H9 (cell line): ENCODE data around the gene DYNC2LI1. TPM values are rescaled to one million over a fixed set of nuclear protein-coding genes. Genes with fewer than 3 reads are reported as not detected.

Source experiments
- DNase-seq: peaks from one replicate; pipeline ENCODE4 v3.0.0-alpha.2; 2017
- H2AFZ ChIP-seq: one replicate; pipeline ENCODE4 v1.6.1; 2013; ENCODE audit warnings: mild to moderate bottlenecking, low read length, control low read depth, moderate library complexity
- H2AK5ac ChIP-seq: 2 replicates; pipeline ENCODE4 v1.6.1; 2013; ENCODE audit warnings: low read length, control low read depth, mixed read lengths; ENCODE audit not compliant: insufficient read length
- H2BK120ac ChIP-seq: one replicate; pipeline ENCODE4 v1.6.1; 2013; ENCODE audit warnings: low read depth, mild to moderate bottlenecking, low read length, control low read depth, inconsistent platforms; ENCODE audit not compliant: poor library complexity, severe bottlenecking
- H2BK12ac ChIP-seq: 2 replicates; pipeline ENCODE4 v1.6.1; 2013; ENCODE audit warnings: low read length, control low read depth, mixed read lengths, low read depth; ENCODE audit not compliant: insufficient read length
- H2BK15ac ChIP-seq: 2 replicates; pipeline ENCODE4 v1.6.1; 2013; ENCODE audit warnings: low read depth, low read length, control low read depth
- H2BK20ac ChIP-seq: one replicate; pipeline ENCODE4 v1.6.1; 2013; ENCODE audit warnings: low read depth, mild to moderate bottlenecking, low read length, control low read depth, inconsistent platforms; ENCODE audit not compliant: poor library complexity, severe bottlenecking
- H2BK5ac ChIP-seq: 2 replicates; pipeline ENCODE4 v1.6.1; 2013; ENCODE audit warnings: low read length, control low read depth, mixed read lengths; ENCODE audit not compliant: insufficient read length
- H3K14ac ChIP-seq: 2 replicates; pipeline ENCODE4 v1.6.1; 2013; ENCODE audit warnings: low read length, control low read depth; ENCODE audit not compliant: insufficient read depth
- H3K18ac ChIP-seq: 2 replicates; pipeline ENCODE4 v1.6.1; 2013; ENCODE audit warnings: low read depth, mild to moderate bottlenecking, mixed read lengths, low read length, control low read depth; ENCODE audit not compliant: insufficient read length
- H3K23ac ChIP-seq: 2 replicates; pipeline ENCODE4 v1.6.1; 2013; ENCODE audit warnings: low read length, control low read depth, mixed read lengths, low read depth; ENCODE audit not compliant: insufficient read length
- H3K23me2 ChIP-seq: 2 replicates; pipeline ENCODE4 v1.6.1; 2013; ENCODE audit warnings: low read depth, mild to moderate bottlenecking, mixed read lengths, low read length, control low read depth; ENCODE audit not compliant: insufficient read length, poor library complexity, severe bottlenecking
- H3K27ac ChIP-seq: 2 replicates; pipeline ENCODE4 v1.5.1; 2013; ENCODE audit warnings: low read length, control low read depth, mixed read lengths, low read depth; ENCODE audit not compliant: insufficient read length
- H3K27me3 ChIP-seq: 2 replicates; pipeline ENCODE4 v1.6.1; 2013; ENCODE audit warnings: low read length, control low read depth, inconsistent platforms; ENCODE audit not compliant: insufficient read depth
- H3K4ac ChIP-seq: 2 replicates; pipeline ENCODE4 v1.6.1; 2013; ENCODE audit warnings: low read depth, mild to moderate bottlenecking, control low read depth, inconsistent platforms, low read length, moderate library complexity
- H3K4me1 ChIP-seq: 2 replicates; pipeline ENCODE4 v1.6.1; 2013; ENCODE audit warnings: low read length, control low read depth, inconsistent platforms; ENCODE audit not compliant: insufficient read depth
- H3K4me2 ChIP-seq: 2 replicates; pipeline ENCODE4 v1.6.1; 2013; ENCODE audit warnings: low read length, control low read depth, mixed read lengths; ENCODE audit not compliant: insufficient read length, insufficient read depth
- H3K56ac ChIP-seq: 2 replicates; pipeline ENCODE4 v1.6.1; 2013; ENCODE audit warnings: low read depth, mild to moderate bottlenecking, mixed read lengths, low read length, control low read depth; ENCODE audit not compliant: insufficient read length
- H3K79me1 ChIP-seq: 2 replicates; pipeline ENCODE4 v1.6.1; 2013; ENCODE audit warnings: low read depth, mild to moderate bottlenecking, moderate library complexity, low read length, control low read depth, inconsistent platforms; ENCODE audit not compliant: insufficient read depth, poor library complexity, severe bottlenecking
- H3K79me2 ChIP-seq: 2 replicates; pipeline ENCODE4 v1.6.1; 2013; ENCODE audit warnings: low read length, control low read depth, inconsistent platforms; ENCODE audit not compliant: insufficient read depth
- H3K9ac ChIP-seq: 2 replicates; pipeline ENCODE4 v1.6.1; 2013; ENCODE audit warnings: low read length, control low read depth, mixed read lengths; ENCODE audit not compliant: insufficient read length; ENCODE audit errors: extremely low read depth
- H3K9me3 ChIP-seq: one replicate; pipeline ENCODE4 v1.6.1; 2013; ENCODE audit warnings: low read depth, low read length, inconsistent platforms; ENCODE audit not compliant: control insufficient read depth
- H3T11ph ChIP-seq: one replicate; pipeline ENCODE4 v1.6.1; 2013; ENCODE audit warnings: mild to moderate bottlenecking, low read length, control low read depth, inconsistent platforms
- H4K20me1 ChIP-seq: one replicate; pipeline ENCODE4 v1.6.1; 2013; ENCODE audit not compliant: control insufficient read depth, insufficient read length, insufficient read depth
- H4K5ac ChIP-seq: 2 replicates; pipeline ENCODE4 v1.6.1; 2013; ENCODE audit warnings: low read depth, mild to moderate bottlenecking, mixed read lengths, low read length, control low read depth; ENCODE audit not compliant: insufficient read length
- H4K8ac ChIP-seq: replicated peaks from 2 replicates; pipeline ENCODE4 v1.6.1; 2013; ENCODE audit warnings: low read length, control low read depth, mixed read lengths, low read depth; ENCODE audit not compliant: insufficient read length
- H4K91ac ChIP-seq: 2 replicates; pipeline ENCODE4 v1.6.1; 2013; ENCODE audit warnings: low read depth, mild to moderate bottlenecking, moderate library complexity, mixed read lengths, low read length, control low read depth; ENCODE audit not compliant: insufficient read length
- H3K27ac Mint-ChIP-seq, 3 experiments: 2 replicates in 2 of 3; 3 replicates in 1 of 3; pipeline ENCODE4 v1.8.0; 2020 to 2021; ENCODE audit warnings: mixed read lengths in 3 of 3, mild to moderate bottlenecking in 1 of 3, moderate library complexity in 1 of 3
- H3K27me3 Mint-ChIP-seq: 2 replicates; pipeline ENCODE4 v1.8.0; 2021; ENCODE audit warnings: low read depth, mild to moderate bottlenecking, moderate library complexity, mixed read lengths
- H3K36me3 Mint-ChIP-seq, 3 experiments: 2 replicates in 2 of 3; 3 replicates in 1 of 3; pipeline ENCODE4 v1.8.0; 2020 to 2021; ENCODE audit warnings: low read depth in 3 of 3, mixed read lengths in 3 of 3; ENCODE audit not compliant: insufficient read depth in 1 of 3
- H3K4me1 Mint-ChIP-seq, 2 experiments: 2 replicates each; pipeline ENCODE4 v1.8.0; 2020; ENCODE audit warnings: mixed read lengths in 2 of 2
- H3K4me3 Mint-ChIP-seq, 2 experiments: 2 replicates in 1 of 2; 3 replicates in 1 of 2; pipeline ENCODE4 v1.8.0; 2020 to 2021; ENCODE audit warnings: mild to moderate bottlenecking in 2 of 2, mixed read lengths in 2 of 2, moderate library complexity in 1 of 2
- H3K9me3 Mint-ChIP-seq, 2 experiments: 2 replicates in 1 of 2; 3 replicates in 1 of 2; pipeline ENCODE4 v1.8.0; 2020; ENCODE audit warnings: mild to moderate bottlenecking in 2 of 2, mixed read lengths in 2 of 2, moderate library complexity in 1 of 2
- WGBS: extraction: QIAGEN DNeasy Blood & Tissue Kit; methylation state at CpG from one replicate; pipeline ENCODE4 v1.1.7; 2013; ENCODE audit warnings: missing lambda C conversion rate, low lambda C conversion rate, mixed read lengths; ENCODE audit not compliant: insufficient read length; ENCODE audit errors: extremely low coverage; 5-methylcytosine and 5-hydroxymethylcytosine counted together
- total RNA-seq: library from RNA; stranded (reverse); gene quantifications from 2 replicates; pipeline ENCODE4 v1.2.1, GENCODE V29; 2021
- TF ChIP-seq, protein P1 (sequence below): fragments of 200-600 bp; sonication (generic); conservative IDR thresholded peaks from 3 replicates; pipeline ENCODE4 v1.8.0; 2021; ENCODE audit warnings: antibody characterized with exemption, mild to moderate bottlenecking

DYNC2LI1 gene
- total RNA-seq, 1 experiment from 2014 or later: 8.5 TPM

DNA sequence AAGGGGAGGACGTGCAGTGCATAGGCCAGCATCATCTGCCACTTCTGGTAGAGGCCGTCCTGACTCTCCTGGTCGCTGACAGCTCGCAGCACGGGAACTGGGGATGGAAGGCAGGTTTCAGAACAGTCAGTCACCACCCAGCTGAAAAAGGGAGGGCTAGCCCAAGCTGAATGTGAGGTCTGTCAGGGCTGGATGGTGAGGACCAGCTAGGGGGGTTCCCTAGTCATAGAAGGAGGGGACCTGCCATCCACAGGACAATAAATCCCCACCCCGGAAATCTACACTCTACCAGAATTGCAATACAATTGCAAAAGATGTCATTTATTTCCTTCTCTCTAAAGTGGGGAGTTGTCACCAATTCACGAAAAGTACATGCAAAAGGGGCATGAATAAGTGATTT, 49.0 kb downstream of the DYNC2LI1 start:
- Histone ChIP-seq H3K14ac (no peak overlapping the region), H3K56ac (no peak overlapping the region), H3K4ac (no peak overlapping the region), H4K91ac (no peak overlapping the region), H2BK5ac (no peak overlapping the region), H3K27ac (no peak overlapping the region), H3K18ac (no peak overlapping the region), H2BK12ac (no peak overlapping the region), H4K5ac (no peak overlapping the region), H3K4me2 (no peak overlapping the region), H2BK20ac (no peak overlapping the region), H2AK5ac (no peak overlapping the region), H3K23ac (no peak overlapping the region), H3K9ac (no peak overlapping the region), H3K79me2 (no peaks in the 10 kb centered on the region), H3K9me3 (no peaks in the 10 kb centered on the region), H4K8ac (no peak overlapping the region), H3K27me3 (no peaks in the 10 kb centered on the region), H3K79me1 (no peaks in the 10 kb centered on the region), H3T11ph (no peak overlapping the region), H3K23me2 (no peaks in the 10 kb centered on the region), H3K4me1 (no peaks in the 10 kb centered on the region), H2AFZ (no peak overlapping the region), H2BK120ac (no peak overlapping the region), H4K20me1 (no peaks in the 10 kb centered on the region), H2BK15ac (no peak overlapping the region)
- Mint-ChIP-seq H3K9me3 (no peaks in the 10 kb centered on the region), H3K27me3 (no peaks in the 10 kb centered on the region; the same call in none of the 2 replicates), H3K36me3 (no peaks in the 10 kb centered on the region), H3K4me3 (no peak overlapping the region), H3K27ac (no peak overlapping the region), H3K4me1 (peaks cover 7 to 8% of the 10 kb centered on the region in 2 experiments)
- TF ChIP-seq, protein P1, sequence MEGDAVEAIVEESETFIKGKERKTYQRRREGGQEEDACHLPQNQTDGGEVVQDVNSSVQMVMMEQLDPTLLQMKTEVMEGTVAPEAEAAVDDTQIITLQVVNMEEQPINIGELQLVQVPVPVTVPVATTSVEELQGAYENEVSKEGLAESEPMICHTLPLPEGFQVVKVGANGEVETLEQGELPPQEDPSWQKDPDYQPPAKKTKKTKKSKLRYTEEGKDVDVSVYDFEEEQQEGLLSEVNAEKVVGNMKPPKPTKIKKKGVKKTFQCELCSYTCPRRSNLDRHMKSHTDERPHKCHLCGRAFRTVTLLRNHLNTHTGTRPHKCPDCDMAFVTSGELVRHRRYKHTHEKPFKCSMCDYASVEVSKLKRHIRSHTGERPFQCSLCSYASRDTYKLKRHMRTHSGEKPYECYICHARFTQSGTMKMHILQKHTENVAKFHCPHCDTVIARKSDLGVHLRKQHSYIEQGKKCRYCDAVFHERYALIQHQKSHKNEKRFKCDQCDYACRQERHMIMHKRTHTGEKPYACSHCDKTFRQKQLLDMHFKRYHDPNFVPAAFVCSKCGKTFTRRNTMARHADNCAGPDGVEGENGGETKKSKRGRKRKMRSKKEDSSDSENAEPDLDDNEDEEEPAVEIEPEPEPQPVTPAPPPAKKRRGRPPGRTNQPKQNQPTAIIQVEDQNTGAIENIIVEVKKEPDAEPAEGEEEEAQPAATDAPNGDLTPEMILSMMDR: no peak
- no peak for DNase-seq
- WGBS: no CpG with 5 or more reads among the region's 7 CpGs
